GM21825 (cell line): Measurements from ENCODE around the gene OR51B5.
A peak's percentile ranks its signal among the peaks of the same experiment; 100 is the strongest.
"Not testable (repeated sequence)": the region's sequence is repeated elsewhere in the genome, so short reads cannot be mapped to it uniquely, and the experiment has no call there.

Source experiments
- ATAC-seq: cut with Tn5 transposase; IDR thresholded peaks from one replicate; pipeline ENCODE4 v1.9.1; 2021; ENCODE audit warnings: mild to moderate bottlenecking, moderate library complexity; ENCODE audit not compliant: unreplicated experiment

OR51B5 gene

GRCh38 chr11:5343474-5344335 lies at the start of gene OR51B5:
TSS of gene OR51B5 (minus strand) at chr11:5343524. CDS start at chr11:5343524, 0 bp downstream.
- no peak for ATAC-seq

GRCh38 chr11:5390210-5390609 lies 46.9 kb upstream of the OR51B5 start:
- no peak for ATAC-seq

GRCh38 chr11:5384335-5384734 lies 41.0 kb upstream of the OR51B5 start:
- ATAC-seq: no peak

GRCh38 chr11:5383576-5383975 lies 40.3 kb upstream of the OR51B5 start, which contains the start of gene OR51M1:
TSS of gene OR51M1 (plus strand) at chr11:5383812. CDS start at chr11:5389399, 5,587 bp downstream.
- no peak for ATAC-seq

GRCh38 chr11:5380740-5381342 lies 37.5 kb upstream of the OR51B5 start:
- peak; percentile 85 for ATAC-seq

GRCh38 chr11:5369789-5370188 lies 26.5 kb upstream of the OR51B5 start:
- peak; percentile 72 for ATAC-seq

GRCh38 chr11:5368502-5369043 lies 25.2 kb upstream of the OR51B5 start:
- ATAC-seq: no peak

- no peak for ATAC-seq
Measured at GRCh38 chr11:5367448-5368074, 24.2 kb upstream of the OR51B5 start.

- no peak for ATAC-seq
Measured at GRCh38 chr11:5366856-5367255, 23.5 kb upstream of the OR51B5 start.

- not testable (repeated sequence) for ATAC-seq
Measured at GRCh38 chr11:5366365-5366764, 23.0 kb upstream of the OR51B5 start.

GRCh38 chr11:5364214-5364613 lies 20.9 kb upstream of the OR51B5 start:
- ATAC-seq: no peak

- no peak for ATAC-seq
Measured at GRCh38 chr11:5363679-5364078, 20.4 kb upstream of the OR51B5 start.

GRCh38 chr11:5362017-5362625 lies 18.8 kb upstream of the OR51B5 start:
- no peak for ATAC-seq

- ATAC-seq: not testable (repeated sequence)
Measured at GRCh38 chr11:5356031-5356430, 12.7 kb upstream of the OR51B5 start.

GRCh38 chr11:5351208-5351607 lies 7.9 kb upstream of the OR51B5 start, which contains the start of gene OR51B6:
TSS of gene OR51B6 (plus strand) at chr11:5351508. CDS start at chr11:5351508, 0 bp downstream.
- no peak for ATAC-seq

GRCh38 chr11:5349550-5349949 lies 6.2 kb upstream of the OR51B5 start:
- no peak for ATAC-seq

- ATAC-seq: no peak
Measured at GRCh38 chr11:5348551-5349194, 5.3 kb upstream of the OR51B5 start.

GRCh38 chr11:5345831-5346230 lies 2.5 kb upstream of the OR51B5 start:
- ATAC-seq: no peak

GRCh38 chr11:5339771-5340322 lies 3.5 kb downstream of the OR51B5 start:
- ATAC-seq: peak; percentile 79

GRCh38 chr11:5337253-5337652 lies 6.1 kb downstream of the OR51B5 start:
- ATAC-seq: not testable (repeated sequence)
